ENCODE measurements around the gene EIF2D. TPM values are rescaled to one million over a fixed set of nuclear protein-coding genes. Genes with fewer than 3 reads are reported as not detected.
A peak's percentile ranks its signal among the peaks of the same experiment; 100 is the strongest.
"Not testable (repeated sequence)": the region's sequence is repeated elsewhere in the genome, so short reads cannot be mapped to it uniquely, and the experiment has no call there.

The EIF2D gene
- total and polyA plus RNA-seq, 2 donors, result 43.2 to 54.1 TPM

DNA sequence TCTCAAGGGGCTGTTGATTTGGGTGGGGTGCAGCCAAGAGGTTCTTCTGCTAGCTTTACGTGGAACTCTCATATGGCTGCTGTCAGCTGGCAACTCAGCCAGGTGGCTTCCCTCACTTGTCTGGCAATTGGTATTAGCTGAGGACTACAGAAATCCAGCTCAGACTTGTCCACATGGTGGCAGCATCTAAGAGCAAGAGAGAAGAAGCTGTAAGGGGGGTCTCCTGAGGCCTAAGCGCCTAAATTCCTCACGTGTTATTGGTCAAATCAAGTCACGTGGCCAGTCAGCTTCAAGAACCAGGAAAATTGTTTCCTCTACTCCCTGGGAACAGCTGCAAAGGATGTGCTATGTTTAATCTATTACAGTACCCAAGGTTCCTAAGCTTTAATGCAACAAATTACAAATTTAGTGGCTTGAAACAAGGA lies 18.8 kb upstream of the EIF2D start:
- H3K27ac ChIP-seq (ENCODE audit: low read depth in 1 of 2, low read length in 1 of 2), result no peak overlapping the region
- WGBS, result 23% methylated on average over 4 of the region's 4 CpGs
- no peaks in the 10 kb centered on the region for H3K36me3 ChIP-seq (ENCODE audit: control insufficient read depth in 2 of 2, insufficient read depth in 2 of 2, low read length in 1 of 2)

DNA sequence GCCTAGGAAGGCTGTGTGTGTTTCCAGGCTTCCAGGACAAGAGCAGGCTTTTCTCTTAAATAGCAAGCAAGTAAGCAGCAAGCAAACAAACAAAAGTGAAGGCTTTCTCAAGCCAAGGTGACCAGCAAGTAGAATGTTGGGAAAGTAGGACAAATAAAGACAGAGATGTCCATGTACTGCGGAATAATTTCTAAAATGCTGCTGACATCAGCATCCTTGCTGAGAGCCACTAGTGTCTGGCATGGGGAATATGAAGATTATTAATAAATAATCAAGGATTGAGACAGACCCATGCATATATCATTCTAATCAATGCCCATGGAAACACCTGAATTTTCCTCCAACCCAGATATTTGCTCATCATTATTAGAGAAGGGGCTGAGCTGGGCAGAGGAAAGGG lies 16.7 kb upstream of the EIF2D start:
- Histone ChIP-seq H3K36me3 (ENCODE audit: control insufficient read depth in 2 of 2, insufficient read depth in 2 of 2, low read length in 1 of 2) (no peaks in the 10 kb centered on the region), H3K27me3 (ENCODE audit: control insufficient read depth in 2 of 2, insufficient read depth in 1 of 2, low read length in 1 of 2) (peaks cover 0 to 2% of the 10 kb centered on the region in 2 donors), H3K9me3 (ENCODE audit: control insufficient read depth in 2 of 2, insufficient read depth in 1 of 2, low read length in 1 of 2) (no peaks in the 10 kb centered on the region), H3K27ac (ENCODE audit: low read depth in 1 of 2, low read length in 1 of 2) (no peak overlapping the region), H3K4me3 (ENCODE audit: low read length in 2 of 2) (no peak overlapping the region), H3K4me1 (ENCODE audit: control insufficient read depth in 2 of 2, insufficient read depth in 2 of 2, low read length in 2 of 2) (no peaks in the 10 kb centered on the region)
- no peak for DNase-seq (ENCODE audit: low read depth in 6 of 9, low spot score in 9 of 9)
- 0% methylated on average over 1 of the region's 1 CpG for WGBS

More for the DNA sequence above, 18.8 kb upstream of the EIF2D start:
- DNase-seq (ENCODE audit: low read depth in 6 of 9, low spot score in 9 of 9), result peak in 6 of 9 donors; percentile 33 to 77 (median 47)
- Histone ChIP-seq H3K4me3 (ENCODE audit: low read length in 2 of 2) (no peak overlapping the region), H3K9me3 (ENCODE audit: control insufficient read depth in 2 of 2, insufficient read depth in 1 of 2, low read length in 1 of 2) (no peaks in the 10 kb centered on the region), H3K4me1 (ENCODE audit: control insufficient read depth in 2 of 2, insufficient read depth in 2 of 2, low read length in 2 of 2) (peaks cover 10 to 14% of the 10 kb centered on the region in 2 donors), H3K27me3 (ENCODE audit: control insufficient read depth in 2 of 2, insufficient read depth in 1 of 2, low read length in 1 of 2) (peaks cover 0 to 8% of the 10 kb centered on the region in 2 donors)

DNA sequence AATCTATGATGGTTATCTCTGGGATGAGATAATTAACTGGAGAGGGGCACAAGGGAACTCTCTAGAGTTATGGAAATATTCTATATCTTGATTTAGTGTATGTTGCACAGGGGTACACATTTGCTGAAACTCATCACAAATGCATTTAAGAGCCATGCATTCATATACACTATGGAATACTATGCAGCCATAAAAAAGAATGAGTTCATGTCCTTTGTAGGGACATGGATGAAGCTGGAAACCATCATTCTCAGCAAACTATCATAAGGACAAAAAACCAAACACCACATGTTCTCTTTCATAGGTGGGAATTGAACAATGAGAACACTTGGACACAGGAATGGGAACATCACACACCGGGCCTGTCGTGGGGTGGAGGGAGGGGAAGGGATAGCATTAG lies 14.1 kb upstream of the EIF2D start:
- H3K36me3 ChIP-seq (ENCODE audit: control insufficient read depth in 2 of 2, insufficient read depth in 2 of 2, low read length in 1 of 2); H3K27ac ChIP-seq (ENCODE audit: low read depth in 1 of 2, low read length in 1 of 2); H3K4me1 ChIP-seq (ENCODE audit: control insufficient read depth in 2 of 2, insufficient read depth in 2 of 2, low read length in 2 of 2); H3K27me3 ChIP-seq (ENCODE audit: control insufficient read depth in 2 of 2, insufficient read depth in 1 of 2, low read length in 1 of 2); H3K4me3 ChIP-seq (ENCODE audit: low read length in 2 of 2); DNase-seq (ENCODE audit: low read depth in 6 of 9, low spot score in 9 of 9); H3K9me3 ChIP-seq (ENCODE audit: control insufficient read depth in 2 of 2, insufficient read depth in 1 of 2, low read length in 1 of 2): not testable (repeated sequence)
- 100% methylated on average over 2 of the region's 2 CpGs for WGBS

- H3K36me3 ChIP-seq (ENCODE audit: control insufficient read depth in 2 of 2, insufficient read depth in 2 of 2, low read length in 1 of 2), result peaks cover 9 to 21% of the 10 kb centered on the region in 2 donors
- DNase-seq (ENCODE audit: low read depth in 6 of 9, low spot score in 9 of 9), result no peak
- 86% methylated on average over 4 of the region's 4 CpGs for WGBS
These were observed 2.9 kb downstream of the EIF2D start for GRCh38 chr1:206609229-206609991.

GRCh38 chr1:206608108-206608698 lies 4.1 kb downstream of the EIF2D start:
- H3K9me3 ChIP-seq (ENCODE audit: control insufficient read depth in 2 of 2, insufficient read depth in 1 of 2, low read length in 1 of 2), result no peaks in the 10 kb centered on the region
- H3K27me3 ChIP-seq (ENCODE audit: control insufficient read depth in 2 of 2, insufficient read depth in 1 of 2, low read length in 1 of 2), result no peaks in the 10 kb centered on the region
- H3K36me3 ChIP-seq (ENCODE audit: control insufficient read depth in 2 of 2, insufficient read depth in 2 of 2, low read length in 1 of 2), result peaks cover 10 to 28% of the 10 kb centered on the region in 2 donors
- peaks cover 6 to 10% of the 10 kb centered on the region in 2 donors for H3K4me1 ChIP-seq (ENCODE audit: control insufficient read depth in 2 of 2, insufficient read depth in 2 of 2, low read length in 2 of 2)
- H3K27ac ChIP-seq (ENCODE audit: low read depth in 1 of 2, low read length in 1 of 2), result no peak overlapping the region
- no peak overlapping the region for H3K4me3 ChIP-seq (ENCODE audit: low read length in 2 of 2)
- peak in 2 of 9 donors; percentile 51 to 54 for DNase-seq (ENCODE audit: low read depth in 6 of 9, low spot score in 9 of 9)
- WGBS, result 87% methylated on average over 7 of the region's 7 CpGs

More at GRCh38 chr1:206609229-206609991, 2.9 kb downstream of the EIF2D start:
- no peaks in the 10 kb centered on the region for H3K27me3 ChIP-seq (ENCODE audit: control insufficient read depth in 2 of 2, insufficient read depth in 1 of 2, low read length in 1 of 2)
- H3K4me3 ChIP-seq (ENCODE audit: low read length in 2 of 2), result no peak overlapping the region
- peaks cover 6 to 10% of the 10 kb centered on the region in 2 donors for H3K4me1 ChIP-seq (ENCODE audit: control insufficient read depth in 2 of 2, insufficient read depth in 2 of 2, low read length in 2 of 2)
- no peaks in the 10 kb centered on the region for H3K9me3 ChIP-seq (ENCODE audit: control insufficient read depth in 2 of 2, insufficient read depth in 1 of 2, low read length in 1 of 2)
- H3K27ac ChIP-seq (ENCODE audit: low read depth in 1 of 2, low read length in 1 of 2), result peak overlapping the region in 1 of 2 donors; percentile 19

- H3K4me1 ChIP-seq (ENCODE audit: control insufficient read depth in 2 of 2, insufficient read depth in 2 of 2, low read length in 2 of 2), result peaks cover 6% of the 10 kb centered on the region in 2 donors
- 84% methylated on average over 3 of the region's 3 CpGs for WGBS
- H3K9me3 ChIP-seq (ENCODE audit: control insufficient read depth in 2 of 2, insufficient read depth in 1 of 2, low read length in 1 of 2), result no peaks in the 10 kb centered on the region
- no peaks in the 10 kb centered on the region for H3K27me3 ChIP-seq (ENCODE audit: control insufficient read depth in 2 of 2, insufficient read depth in 1 of 2, low read length in 1 of 2)
- H3K36me3 ChIP-seq (ENCODE audit: control insufficient read depth in 2 of 2, insufficient read depth in 2 of 2, low read length in 1 of 2), result peaks cover 23 to 42% of the 10 kb centered on the region in 2 donors
- DNase-seq (ENCODE audit: low read depth in 6 of 9, low spot score in 9 of 9), result no peak
- H3K4me3 ChIP-seq (ENCODE audit: low read length in 2 of 2), result no peak overlapping the region
- no peak overlapping the region for H3K27ac ChIP-seq (ENCODE audit: low read depth in 1 of 2, low read length in 1 of 2)
These were observed 5.4 kb downstream of the EIF2D start for GRCh38 chr1:206606867-206607266.

GRCh38 chr1:206604861-206605260 lies 7.4 kb downstream of the EIF2D start:
- Histone ChIP-seq H3K36me3 (ENCODE audit: control insufficient read depth in 2 of 2, insufficient read depth in 2 of 2, low read length in 1 of 2) (peaks cover 35 to 55% of the 10 kb centered on the region in 2 donors), H3K9me3 (ENCODE audit: control insufficient read depth in 2 of 2, insufficient read depth in 1 of 2, low read length in 1 of 2) (no peaks in the 10 kb centered on the region), H3K27me3 (ENCODE audit: control insufficient read depth in 2 of 2, insufficient read depth in 1 of 2, low read length in 1 of 2) (no peaks in the 10 kb centered on the region), H3K4me1 (ENCODE audit: control insufficient read depth in 2 of 2, insufficient read depth in 2 of 2, low read length in 2 of 2) (no peaks in the 10 kb centered on the region), H3K4me3 (ENCODE audit: low read length in 2 of 2) (no peak overlapping the region), H3K27ac (ENCODE audit: low read depth in 1 of 2, low read length in 1 of 2) (no peak overlapping the region)
- WGBS, result 98% methylated on average over 5 of the region's 5 CpGs
- DNase-seq (ENCODE audit: low read depth in 6 of 9, low spot score in 9 of 9), result no peak

- Histone ChIP-seq H3K4me1 (ENCODE audit: control insufficient read depth in 2 of 2, insufficient read depth in 2 of 2, low read length in 2 of 2) (no peaks in the 10 kb centered on the region), H3K27ac (ENCODE audit: low read depth in 1 of 2, low read length in 1 of 2) (no peak overlapping the region), H3K9me3 (ENCODE audit: control insufficient read depth in 2 of 2, insufficient read depth in 1 of 2, low read length in 1 of 2) (no peaks in the 10 kb centered on the region), H3K36me3 (ENCODE audit: control insufficient read depth in 2 of 2, insufficient read depth in 2 of 2, low read length in 1 of 2) (peaks cover 56 to 77% of the 10 kb centered on the region in 2 donors), H3K4me3 (ENCODE audit: low read length in 2 of 2) (no peak overlapping the region), H3K27me3 (ENCODE audit: control insufficient read depth in 2 of 2, insufficient read depth in 1 of 2, low read length in 1 of 2) (no peaks in the 10 kb centered on the region)
- over 99% methylated on average over 3 of the region's 3 CpGs for WGBS
- no peak for DNase-seq (ENCODE audit: low read depth in 6 of 9, low spot score in 9 of 9)
These were observed 11.7 kb downstream of the EIF2D start for GRCh38 chr1:206600527-206600926.

DNA sequence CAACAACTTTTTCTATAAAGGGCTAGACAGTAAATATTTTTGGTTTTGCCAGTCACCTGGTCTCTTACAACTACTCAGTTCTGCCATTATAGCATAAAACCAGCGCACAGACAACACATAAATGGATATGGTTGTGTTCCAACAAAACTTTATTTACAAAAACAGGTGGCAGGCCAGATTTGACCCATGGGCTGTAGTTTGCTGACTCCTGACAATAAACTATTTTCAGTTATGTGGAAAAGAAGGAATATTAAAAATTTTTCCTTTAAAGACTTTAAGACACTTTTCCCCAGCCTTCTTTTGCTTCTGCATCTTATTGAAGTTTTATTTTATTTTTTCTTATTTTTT lies 16.0 kb downstream of the EIF2D start:
- H3K4me3 ChIP-seq (ENCODE audit: low read length in 2 of 2), result no peak overlapping the region
- H3K27ac ChIP-seq (ENCODE audit: low read depth in 1 of 2, low read length in 1 of 2), result no peak overlapping the region
- no peaks in the 10 kb centered on the region for H3K4me1 ChIP-seq (ENCODE audit: control insufficient read depth in 2 of 2, insufficient read depth in 2 of 2, low read length in 2 of 2)
- H3K9me3 ChIP-seq (ENCODE audit: control insufficient read depth in 2 of 2, insufficient read depth in 1 of 2, low read length in 1 of 2), result no peaks in the 10 kb centered on the region
- H3K36me3 ChIP-seq (ENCODE audit: control insufficient read depth in 2 of 2, insufficient read depth in 2 of 2, low read length in 1 of 2), result peaks cover 59 to 80% of the 10 kb centered on the region in 2 donors
- 99% methylated on average over 1 of the region's 1 CpG for WGBS
- DNase-seq (ENCODE audit: low read depth in 6 of 9, low spot score in 9 of 9), result no peak
- H3K27me3 ChIP-seq (ENCODE audit: control insufficient read depth in 2 of 2, insufficient read depth in 1 of 2, low read length in 1 of 2), result no peaks in the 10 kb centered on the region
